IPS-18a (cell line): ENCODE results near the gene SEC16A.

Source experiments
- H3K27ac ChIP-seq: one replicate; pipeline ENCODE4 v1.5.1; 2013; ENCODE audit warnings: low read length
- H3K27me3 ChIP-seq: one replicate; pipeline ENCODE4 v1.6.1; 2013; ENCODE audit warnings: mild to moderate bottlenecking, low read length; ENCODE audit not compliant: control insufficient read depth, insufficient read depth
- H3K36me3 ChIP-seq: one replicate; pipeline ENCODE4 v1.6.1; 2013; ENCODE audit warnings: low read depth, low read length; ENCODE audit not compliant: control insufficient read depth
- H3K4me1 ChIP-seq: one replicate; pipeline ENCODE4 v1.6.1; 2013; ENCODE audit warnings: low read depth, low read length; ENCODE audit not compliant: control insufficient read depth
- H3K4me3 ChIP-seq: one replicate; pipeline ENCODE4 v1.5.1; 2013; ENCODE audit warnings: low read length
- H3K9ac ChIP-seq: one replicate; pipeline ENCODE4 v1.6.1; 2013; ENCODE audit warnings: mild to moderate bottlenecking, low read length, moderate library complexity
- H3K9me3 ChIP-seq: one replicate; pipeline ENCODE4 v1.6.1; 2013; ENCODE audit warnings: low read depth, low read length; ENCODE audit not compliant: control insufficient read depth

Gene SEC16A

DNA sequence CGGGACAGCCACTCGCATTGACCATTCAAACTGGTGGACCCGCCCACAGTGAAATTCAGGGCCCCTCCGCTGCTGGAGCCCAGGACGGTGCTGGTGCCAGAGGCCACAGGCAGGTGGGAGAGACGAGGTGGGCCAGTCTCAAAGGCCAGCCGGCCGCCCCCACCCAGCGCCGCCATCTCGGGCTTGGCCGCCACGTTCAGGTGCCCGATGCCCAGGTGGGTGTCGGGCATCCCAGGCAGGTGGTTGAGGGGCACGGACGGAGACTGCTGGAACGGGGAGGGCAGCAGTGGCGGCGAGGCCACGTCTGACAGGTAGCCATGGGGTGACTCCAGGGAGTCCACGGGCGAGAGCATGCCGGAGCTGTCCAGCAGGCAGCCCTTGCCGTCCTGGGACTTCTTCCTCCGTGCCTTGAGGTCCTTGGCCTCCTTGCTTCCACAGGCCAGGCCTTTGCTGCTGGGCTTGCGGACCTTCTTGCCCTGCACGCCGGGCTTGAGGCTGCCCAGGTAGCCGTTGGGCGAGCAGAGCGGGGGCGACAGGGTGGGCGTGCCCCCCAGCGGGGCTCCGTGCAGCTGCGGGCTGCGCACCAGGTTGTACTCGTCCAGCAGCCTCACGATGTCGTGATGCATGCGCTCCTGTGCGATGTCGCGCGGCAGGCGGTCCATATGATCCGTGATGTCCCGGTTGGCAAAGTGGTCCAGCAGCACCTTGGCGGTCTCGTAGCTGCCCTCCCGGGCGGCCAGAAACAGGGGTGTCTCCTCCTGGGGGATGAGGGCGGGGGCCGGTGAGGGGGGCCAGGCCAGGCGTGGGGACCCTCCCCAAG is 14.2 kb upstream of the SEC16A start:
- Histone ChIP-seq H3K36me3 (peaks cover 51% of the 10 kb centered on the region), H3K9me3 (no peaks in the 10 kb centered on the region), H3K27ac (no peak overlapping the region), H3K4me1 (no peaks in the 10 kb centered on the region), H3K27me3 (no peaks in the 10 kb centered on the region), H3K9ac (no peak overlapping the region), H3K4me3 (no peak overlapping the region)

DNA sequence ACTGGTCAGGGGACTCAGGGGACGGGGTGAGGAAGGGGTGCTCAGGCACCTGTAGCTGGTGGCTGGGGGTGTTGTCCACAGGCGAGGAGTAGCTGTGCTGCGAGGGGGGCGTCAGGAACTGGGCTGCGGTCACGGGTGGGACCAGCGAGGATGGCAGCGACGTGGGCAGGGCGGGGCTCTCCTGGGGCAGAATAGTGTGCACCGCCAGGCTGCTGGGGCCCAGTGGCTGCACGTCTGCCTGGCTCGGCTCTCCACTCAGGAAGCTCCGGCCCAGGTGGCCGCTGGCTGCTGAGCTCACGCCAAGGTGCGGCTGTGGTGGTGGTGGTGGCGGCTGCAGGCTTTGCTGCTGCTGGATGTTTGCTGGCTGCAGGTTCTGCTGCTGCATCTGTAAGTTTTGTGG is 13.3 kb upstream of the SEC16A start:
- Histone ChIP-seq H3K27me3 (no peaks in the 10 kb centered on the region), H3K9ac (no peak overlapping the region), H3K9me3 (no peaks in the 10 kb centered on the region), H3K4me3 (no peak overlapping the region), H3K27ac (no peak overlapping the region), H3K4me1 (no peaks in the 10 kb centered on the region), H3K36me3 (peaks cover 44% of the 10 kb centered on the region)

DNA sequence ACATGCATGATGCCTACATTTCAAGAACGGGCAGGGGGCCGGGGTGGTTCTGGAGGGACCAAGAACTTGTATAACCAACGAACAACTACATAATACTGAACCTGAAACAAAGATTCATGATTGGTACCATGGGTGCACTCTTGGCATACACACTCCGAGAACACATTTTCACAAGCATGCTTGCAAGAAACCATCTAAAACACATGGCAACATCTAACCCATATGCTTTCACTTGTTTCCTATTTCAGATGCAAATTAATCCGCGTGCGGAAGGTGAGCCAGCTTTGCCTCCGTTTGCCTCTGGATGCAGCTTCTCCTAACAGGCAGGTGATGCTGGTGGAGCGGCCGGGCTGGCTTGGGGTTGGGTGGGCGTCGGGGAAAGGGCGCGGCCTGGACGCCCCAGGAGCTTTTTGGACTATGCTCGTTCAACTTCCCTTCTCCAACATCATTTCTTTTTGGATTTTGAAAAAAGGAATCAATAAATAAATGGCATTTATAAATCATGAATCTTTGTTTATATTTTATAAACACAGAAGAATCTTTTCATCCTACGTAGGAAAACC is 12.5 kb upstream of the SEC16A start:
- no peak overlapping the region for H3K27ac ChIP-seq
- H3K27me3 ChIP-seq, result no peaks in the 10 kb centered on the region
- no peak overlapping the region for H3K9ac ChIP-seq

DNA sequence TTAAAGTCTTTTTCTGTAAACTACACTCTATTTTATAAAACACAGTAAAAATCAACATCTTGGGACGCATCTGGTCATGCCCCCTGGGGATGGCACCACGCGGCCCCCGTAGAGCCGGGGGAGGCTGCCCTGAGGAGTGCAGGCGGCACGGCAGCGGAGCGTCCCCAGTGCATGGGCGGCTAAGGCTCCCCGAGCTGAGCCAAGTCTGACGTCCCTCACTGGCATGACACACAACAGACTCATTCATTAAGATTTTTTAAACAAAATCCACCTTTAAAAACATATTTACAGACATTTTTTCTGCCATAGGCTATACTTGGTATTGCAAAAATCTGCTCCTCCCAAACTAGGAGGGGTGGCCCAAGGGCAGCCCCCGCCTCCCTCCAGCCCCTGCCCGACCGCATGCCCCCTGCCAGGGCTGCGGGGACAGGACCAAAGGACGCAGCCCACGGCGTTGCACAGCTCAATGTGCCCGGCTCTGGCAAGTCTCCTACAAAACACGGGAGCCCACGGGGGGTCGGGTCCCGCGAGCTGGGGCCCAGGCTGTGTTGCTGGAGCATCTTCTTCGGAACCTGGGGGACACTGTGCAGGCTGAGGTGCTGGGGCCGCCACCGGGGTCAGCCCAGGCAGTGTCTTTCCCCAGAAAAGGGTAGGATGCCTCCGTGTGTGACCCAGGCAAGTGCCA is 11.8 kb upstream of the SEC16A start:
- Histone ChIP-seq H3K4me1 (no peaks in the 10 kb centered on the region), H3K4me3 (no peak overlapping the region), H3K9me3 (no peaks in the 10 kb centered on the region), H3K9ac (no peak overlapping the region), H3K27ac (no peak overlapping the region), H3K36me3 (peaks cover 33% of the 10 kb centered on the region), H3K27me3 (no peaks in the 10 kb centered on the region)

More for the DNA sequence above, 12.5 kb upstream of the SEC16A start:
- Histone ChIP-seq H3K4me3 (no peak overlapping the region), H3K36me3 (peaks cover 38% of the 10 kb centered on the region), H3K9me3 (no peaks in the 10 kb centered on the region), H3K4me1 (no peaks in the 10 kb centered on the region)

DNA sequence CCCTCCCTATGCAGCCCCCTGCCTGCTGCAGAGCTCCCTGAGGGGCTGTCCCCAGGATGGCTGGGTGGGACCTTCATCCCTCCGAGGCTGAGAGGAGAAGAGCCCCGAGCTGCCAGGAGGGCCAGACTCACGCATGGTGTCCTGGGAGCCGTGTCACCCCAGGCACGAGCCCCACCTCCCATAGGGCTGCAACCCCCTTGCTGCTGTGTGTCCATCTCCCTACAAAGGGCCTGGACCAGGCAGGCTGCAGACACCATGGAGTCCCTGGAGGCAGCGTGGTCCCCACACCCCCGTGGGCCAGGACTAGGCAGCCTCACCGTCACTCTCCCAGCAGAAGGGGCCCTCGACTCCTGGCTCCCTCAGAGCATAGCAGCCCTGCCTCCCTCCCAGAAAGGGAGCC is 11.2 kb upstream of the SEC16A start:
- H3K4me1 ChIP-seq, result no peaks in the 10 kb centered on the region
- peaks cover 27% of the 10 kb centered on the region for H3K36me3 ChIP-seq
- no peak overlapping the region for H3K27ac ChIP-seq
- no peak overlapping the region for H3K9ac ChIP-seq
- H3K4me3 ChIP-seq, result no peak overlapping the region
- H3K9me3 ChIP-seq, result no peaks in the 10 kb centered on the region
- no peaks in the 10 kb centered on the region for H3K27me3 ChIP-seq

DNA sequence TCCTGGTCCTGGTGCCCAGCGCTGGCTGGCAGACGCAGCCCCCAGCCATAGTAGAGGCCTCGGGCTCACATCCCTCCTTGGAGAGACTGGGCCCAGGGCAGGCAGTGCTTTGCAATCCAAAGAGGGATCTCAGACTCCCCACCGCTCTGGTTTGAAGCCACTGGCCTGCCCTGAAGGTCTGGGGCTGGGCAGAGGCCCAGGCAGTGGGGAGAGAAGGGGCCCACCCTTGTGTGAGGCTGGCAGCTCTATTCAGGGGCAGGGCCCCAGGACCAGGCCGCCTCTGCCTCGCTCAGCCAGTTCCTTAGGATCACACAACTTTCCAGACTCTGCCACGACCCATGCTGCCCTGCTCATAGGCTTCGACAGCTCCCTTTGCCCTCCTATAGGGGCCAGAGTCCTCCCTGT is 10.7 kb upstream of the SEC16A start:
- Histone ChIP-seq H3K27ac (no peak overlapping the region), H3K9me3 (no peaks in the 10 kb centered on the region), H3K9ac (no peak overlapping the region), H3K27me3 (no peaks in the 10 kb centered on the region), H3K36me3 (peaks cover 22% of the 10 kb centered on the region), H3K4me3 (no peak overlapping the region), H3K4me1 (no peaks in the 10 kb centered on the region)

DNA sequence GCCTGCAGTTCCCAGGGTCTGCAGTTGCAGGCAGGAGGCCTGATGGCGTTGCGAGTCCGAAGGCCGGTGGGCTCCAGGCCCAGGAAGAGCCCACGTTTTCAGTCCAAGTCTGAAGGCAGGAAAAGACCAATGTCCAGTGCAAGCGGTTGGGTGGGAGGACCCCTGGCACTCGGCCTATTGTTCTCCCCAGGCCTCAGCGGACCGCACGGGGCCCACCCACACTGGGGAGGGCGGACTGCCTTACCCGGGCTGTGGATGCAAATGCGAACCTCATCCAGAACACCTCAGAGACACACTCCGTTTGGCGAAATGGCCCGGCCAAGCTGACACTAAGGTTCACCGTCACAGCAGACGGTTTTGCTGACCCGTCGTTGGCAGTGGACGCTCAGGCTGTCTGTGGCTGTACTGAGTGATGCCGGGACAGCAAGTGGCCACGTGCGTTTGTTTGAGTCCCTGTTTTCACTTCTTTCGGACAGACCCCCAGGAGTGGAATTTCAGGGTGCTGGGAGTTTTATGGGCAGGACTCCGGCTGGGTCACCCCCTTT is 10.2 kb upstream of the SEC16A start:
- Histone ChIP-seq H3K27me3 (no peaks in the 10 kb centered on the region), H3K9ac (no peak overlapping the region), H3K36me3 (peaks cover 18% of the 10 kb centered on the region), H3K4me3 (no peak overlapping the region), H3K4me1 (no peaks in the 10 kb centered on the region), H3K27ac (no peak overlapping the region), H3K9me3 (no peaks in the 10 kb centered on the region)

DNA sequence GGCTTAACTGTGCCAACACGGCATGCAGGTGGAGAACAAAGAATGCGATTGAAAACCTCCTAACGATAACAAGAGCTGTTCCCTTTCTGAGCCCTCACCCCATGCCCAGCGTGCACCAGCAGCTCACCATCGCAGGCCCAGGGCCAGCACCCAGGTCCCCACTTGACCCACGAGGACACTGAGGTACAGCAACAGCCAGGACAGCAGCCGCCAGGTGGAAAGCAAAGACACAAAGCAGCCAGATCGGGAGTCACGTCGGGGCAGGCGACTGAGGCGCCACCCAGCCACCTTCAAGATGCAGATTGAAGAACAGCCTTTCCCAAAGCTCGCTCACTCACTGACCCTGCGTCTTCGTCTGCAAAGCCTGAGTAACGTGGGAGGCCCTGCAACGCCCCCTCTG is 6.9 kb upstream of the SEC16A start:
- H3K27ac ChIP-seq, result no peak overlapping the region
- H3K27me3 ChIP-seq, result no peaks in the 10 kb centered on the region

DNA sequence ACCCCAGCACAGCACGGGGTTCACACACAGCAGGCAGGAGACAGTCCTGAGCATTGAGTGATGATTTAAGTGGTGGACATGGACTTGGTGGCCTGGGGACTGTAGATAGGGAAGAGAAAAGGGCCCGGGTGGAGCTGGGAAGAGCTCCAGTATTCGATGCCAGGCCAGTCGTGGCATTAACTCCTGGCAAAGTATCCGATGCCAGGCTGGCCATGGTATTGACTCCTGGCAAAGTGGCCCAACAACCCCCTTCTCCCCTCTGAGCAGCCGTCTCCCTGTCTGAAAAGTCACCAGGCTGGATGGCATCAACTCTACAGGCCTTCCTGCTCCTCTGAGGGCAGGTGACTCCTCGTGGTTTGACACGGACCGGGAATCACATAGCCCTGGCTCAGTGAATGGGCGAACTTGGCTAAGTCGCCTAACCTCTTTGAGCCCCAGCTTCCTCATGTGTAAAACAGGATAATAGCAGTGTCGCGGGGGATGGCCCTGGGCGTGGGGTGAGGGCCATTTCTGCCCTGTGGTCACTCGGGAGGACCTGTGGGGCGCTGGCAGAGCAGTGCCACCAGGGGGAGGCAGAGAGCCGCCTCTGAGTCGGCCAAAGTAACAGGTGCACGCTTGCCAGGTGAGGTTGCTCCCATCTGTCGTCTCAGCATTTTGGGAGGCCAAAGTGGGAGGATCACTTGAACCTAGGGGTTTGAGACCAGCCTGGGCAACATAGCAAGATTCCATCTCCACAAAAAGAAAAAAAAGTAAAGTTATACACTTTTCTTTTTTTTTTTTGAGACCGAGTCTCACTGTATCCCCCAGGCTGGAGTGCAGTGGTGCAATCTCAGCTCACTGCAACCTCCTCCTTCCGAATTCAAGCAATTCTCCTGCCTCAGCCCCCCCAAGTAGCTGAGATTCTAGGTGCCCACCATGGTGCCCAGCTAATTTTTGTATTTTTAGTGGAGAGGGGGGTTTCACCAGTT is 5.7 kb upstream of the SEC16A start:
- Histone ChIP-seq H3K4me3 (no peak overlapping the region), H3K9ac (no peak overlapping the region), H3K27me3 (no peaks in the 10 kb centered on the region), H3K9me3 (no peaks in the 10 kb centered on the region), H3K4me1 (no peaks in the 10 kb centered on the region), H3K27ac (no peak overlapping the region), H3K36me3 (no peaks in the 10 kb centered on the region)

More for the DNA sequence above, 6.9 kb upstream of the SEC16A start:
- Histone ChIP-seq H3K4me3 (no peak overlapping the region), H3K9me3 (no peaks in the 10 kb centered on the region), H3K36me3 (no peaks in the 10 kb centered on the region), H3K9ac (no peak overlapping the region), H3K4me1 (no peaks in the 10 kb centered on the region)

DNA sequence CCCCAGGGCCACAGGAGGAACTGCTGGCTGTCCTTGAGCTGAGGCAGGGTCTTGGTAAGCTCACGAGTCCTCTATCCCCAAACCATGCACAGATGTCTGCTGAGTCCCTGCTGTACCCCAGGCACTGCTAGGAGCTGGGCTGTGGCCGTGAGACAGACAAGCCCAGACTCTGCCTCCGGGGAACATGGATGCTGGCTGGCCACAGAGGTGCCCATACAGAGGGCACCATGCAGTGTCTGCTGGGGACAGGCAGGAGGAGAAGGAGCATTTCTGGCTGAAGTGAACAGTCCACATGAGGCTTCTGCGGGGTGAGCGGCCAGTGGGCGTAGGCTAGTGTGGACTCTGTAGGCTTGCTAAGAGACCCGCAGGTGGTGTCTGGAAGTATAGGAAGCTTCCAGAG is 4.8 kb upstream of the SEC16A start:
- Histone ChIP-seq H3K27ac (no peak overlapping the region), H3K36me3 (no peaks in the 10 kb centered on the region), H3K4me3 (no peak overlapping the region), H3K27me3 (no peaks in the 10 kb centered on the region), H3K9ac (no peak overlapping the region), H3K4me1 (no peaks in the 10 kb centered on the region), H3K9me3 (no peaks in the 10 kb centered on the region)
